HG03025 (cell line): ENCODE measurements around the gene ASL.
"Not testable (repeated sequence)": the region's sequence is repeated elsewhere in the genome, so short reads cannot be mapped to it uniquely, and the experiment has no call there.

Experiments used
- ATAC-seq: cut with Tn5 transposase; IDR thresholded peaks from one replicate; pipeline ENCODE4 v1.9.1; 2021; ENCODE audit warnings: mild to moderate bottlenecking, moderate library complexity; ENCODE audit not compliant: unreplicated experiment, low FRiP score

Gene ASL

DNA sequence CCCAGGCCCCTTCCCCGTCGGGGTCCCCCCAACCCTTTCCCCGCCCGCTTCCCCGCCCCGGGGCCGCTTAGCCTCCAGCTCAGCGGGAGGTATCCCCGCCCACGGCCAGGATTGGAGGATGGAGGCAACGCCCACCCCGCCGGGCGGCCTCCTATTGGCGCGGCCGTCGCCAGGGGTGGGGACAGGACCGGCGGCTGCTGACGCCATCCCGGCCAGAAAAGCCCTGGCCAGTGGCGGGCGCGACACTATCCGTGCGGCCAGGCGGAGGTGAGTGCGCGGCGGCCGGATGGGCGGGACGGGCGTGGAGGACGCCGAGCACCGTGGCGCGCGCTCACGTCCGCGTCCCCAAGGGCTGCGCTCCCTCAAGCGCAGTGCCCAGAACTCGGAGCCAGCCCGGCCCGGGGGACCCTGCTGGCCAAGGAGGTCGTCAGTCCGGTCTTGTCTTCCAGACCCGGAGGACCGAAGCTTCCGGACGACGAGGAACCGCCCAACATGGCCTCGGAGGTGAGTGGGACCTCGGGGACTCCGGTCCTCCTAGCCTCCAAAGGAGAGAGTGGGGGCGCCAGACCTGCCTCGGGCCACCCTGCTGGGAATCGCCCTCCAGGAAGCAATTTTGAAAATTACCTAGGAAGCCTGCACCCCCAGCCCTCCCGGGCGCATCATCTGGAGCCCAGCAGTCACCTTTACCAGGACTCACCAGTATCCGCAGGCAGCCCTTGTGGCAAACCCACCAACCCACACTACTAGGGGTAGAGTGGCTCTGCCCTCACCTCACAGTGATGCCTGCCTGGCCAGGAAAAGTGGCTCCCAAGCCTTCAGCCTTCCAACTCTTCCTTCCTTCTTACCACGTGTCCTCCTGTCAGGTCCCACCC lies at the start of gene ASL:
TSS of gene ASL (plus strand) at position 230 of the 872 bp plus-strand sequence. CDS start at position 493, 263 bp downstream.
- peak; percentile 97 for ATAC-seq

DNA sequence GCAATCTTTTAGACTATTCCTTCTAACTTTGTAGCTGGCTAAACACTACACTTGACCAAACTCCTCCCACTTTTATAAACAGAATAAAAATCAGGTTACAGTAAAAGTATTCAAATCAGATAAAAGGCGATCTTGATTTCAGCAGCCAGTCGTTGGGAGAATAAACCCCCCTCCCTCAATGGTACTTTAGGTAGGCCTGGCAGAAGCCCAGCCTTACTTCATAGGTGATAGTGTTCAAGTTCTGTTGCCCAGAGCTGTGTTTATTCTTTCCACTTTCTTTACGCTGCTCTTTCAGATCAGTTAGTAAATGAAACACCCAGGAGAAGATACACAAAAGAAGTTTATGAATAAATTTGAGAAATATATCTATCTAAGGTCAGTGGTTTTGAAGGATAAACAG lies 47.3 kb upstream of the ASL start:
- ATAC-seq = not testable (repeated sequence)

DNA sequence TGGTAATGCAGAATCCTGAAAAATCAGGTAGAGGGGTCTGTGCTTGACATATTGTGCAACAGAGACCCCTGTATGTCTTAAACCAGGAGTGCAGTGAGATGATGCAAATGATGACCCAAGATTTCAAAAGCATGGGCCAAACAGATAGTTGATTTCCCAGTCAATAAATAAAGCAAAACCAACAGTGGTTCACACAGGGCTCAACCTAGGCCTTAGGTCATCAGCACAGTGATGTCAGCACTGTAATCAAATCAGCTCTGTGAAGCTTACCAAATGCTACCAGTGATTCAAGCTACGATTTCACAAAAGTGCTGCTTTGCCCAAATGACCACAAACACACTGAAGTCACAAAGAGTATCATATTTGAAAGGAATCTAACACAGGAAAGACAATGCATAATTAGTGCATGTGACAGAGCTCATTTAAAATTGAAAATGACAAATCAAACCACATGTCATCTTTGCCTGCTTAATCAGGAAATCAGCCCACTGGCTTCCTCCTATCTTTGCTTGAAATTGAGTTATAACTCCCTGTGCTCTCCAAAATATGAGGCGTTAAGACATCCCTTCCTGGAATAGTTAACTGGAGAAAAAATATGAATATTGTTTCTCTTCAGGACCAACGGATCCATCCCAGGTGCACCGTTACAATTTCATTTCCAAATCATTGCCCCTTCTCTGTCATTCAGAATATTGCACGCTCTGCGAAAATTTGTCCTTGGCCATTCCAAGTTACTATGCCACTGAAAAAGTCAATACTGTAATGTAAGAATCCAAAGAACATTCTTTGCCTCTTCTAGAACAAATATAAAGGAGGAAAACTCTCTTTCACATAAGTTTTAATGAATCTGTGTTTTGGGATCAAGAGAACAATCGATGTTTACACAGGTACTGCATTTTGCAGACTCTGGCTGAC lies 41.9 kb upstream of the ASL start:
- ATAC-seq = no peak

DNA sequence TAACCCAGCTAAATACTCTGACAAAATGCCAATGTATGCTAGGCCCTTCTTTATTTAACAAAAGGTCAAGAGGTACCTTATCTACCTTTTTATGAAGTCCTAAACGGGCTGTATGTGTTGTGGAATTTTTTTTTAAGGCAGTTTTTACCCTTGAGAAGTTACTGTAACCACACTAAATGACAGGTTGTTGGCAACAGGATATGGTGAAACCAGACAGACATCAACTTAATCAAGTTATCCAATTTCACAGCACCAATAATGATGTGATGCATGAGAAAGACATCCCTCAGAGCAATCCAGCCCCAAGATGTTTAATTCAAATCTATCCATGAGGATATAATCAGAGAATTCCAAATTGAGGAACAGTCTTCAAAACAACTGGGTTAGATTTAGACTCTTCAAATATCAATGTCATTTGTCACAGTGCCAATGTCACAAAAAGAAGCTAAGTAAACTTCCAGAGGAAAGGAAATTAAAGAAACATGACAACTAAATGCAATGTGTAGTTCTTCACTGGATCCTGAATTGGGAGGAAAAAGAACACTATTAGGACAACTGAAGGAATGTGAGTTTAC lies 41.1 kb upstream of the ASL start:
- ATAC-seq = not testable (repeated sequence)

DNA sequence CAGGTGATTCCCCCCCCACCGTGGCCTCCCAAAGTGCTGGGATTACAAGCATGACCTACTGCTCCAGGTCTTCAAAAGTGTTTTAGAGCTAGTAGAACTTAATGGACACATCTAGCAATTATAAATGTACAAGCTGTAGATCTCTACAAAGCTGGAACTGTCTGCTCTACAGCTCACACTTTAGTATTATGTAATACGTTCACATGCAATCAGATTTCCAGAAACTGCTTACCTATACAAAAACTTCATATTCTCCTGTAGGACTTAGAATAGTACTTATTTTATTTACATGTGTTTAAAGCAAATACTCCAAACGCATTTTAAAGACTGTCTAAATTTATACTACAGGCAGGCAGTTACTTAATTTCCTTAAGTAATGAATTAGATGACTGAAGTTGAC lies 39.2 kb upstream of the ASL start:
- ATAC-seq = no peak

DNA sequence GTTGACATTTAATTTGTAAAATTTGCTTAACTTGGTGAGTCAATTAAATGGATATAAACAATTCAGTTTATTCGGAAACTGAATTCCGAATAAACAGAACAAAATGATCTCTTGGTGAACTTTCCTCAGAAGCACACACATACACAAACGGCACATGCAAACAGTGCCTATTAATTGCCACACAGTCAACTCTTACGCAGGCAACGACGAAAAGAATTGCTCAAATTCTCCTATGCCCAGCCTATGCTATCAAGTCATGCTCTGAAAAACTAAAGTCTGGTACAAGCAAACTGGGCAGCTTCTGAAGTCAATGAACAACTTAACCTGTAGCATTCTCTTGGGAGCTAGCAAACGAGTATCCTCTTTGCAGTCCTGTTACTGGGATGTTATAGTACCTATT lies 38.8 kb upstream of the ASL start:
- ATAC-seq = no peak

DNA sequence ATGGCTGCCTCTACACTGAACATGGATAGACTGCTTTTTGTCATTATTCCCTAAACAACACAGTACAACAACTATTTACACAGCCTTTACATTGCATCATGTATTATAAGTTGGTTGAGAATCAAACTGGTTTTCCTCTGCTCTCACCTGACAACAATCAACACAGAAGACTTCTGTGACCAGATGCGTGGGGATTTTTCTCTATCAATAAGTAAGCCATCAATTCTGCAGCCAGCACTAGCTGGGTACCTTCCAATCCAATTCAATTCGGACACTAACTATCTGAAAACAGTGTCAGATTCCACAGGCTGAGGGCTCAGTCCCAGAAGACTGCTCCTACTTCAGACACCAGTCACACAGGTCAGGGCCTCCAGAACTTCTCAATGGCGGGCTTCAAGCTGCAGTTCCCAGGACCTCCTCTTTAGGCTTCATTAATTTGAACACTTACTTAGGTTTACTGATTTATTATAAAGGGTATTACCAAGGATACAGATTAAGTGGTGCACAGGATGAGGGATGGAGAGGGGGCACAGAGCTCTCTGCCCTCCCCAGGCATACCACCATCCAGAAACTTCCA lies 36.4 kb upstream of the ASL start:
- ATAC-seq = no peak

DNA sequence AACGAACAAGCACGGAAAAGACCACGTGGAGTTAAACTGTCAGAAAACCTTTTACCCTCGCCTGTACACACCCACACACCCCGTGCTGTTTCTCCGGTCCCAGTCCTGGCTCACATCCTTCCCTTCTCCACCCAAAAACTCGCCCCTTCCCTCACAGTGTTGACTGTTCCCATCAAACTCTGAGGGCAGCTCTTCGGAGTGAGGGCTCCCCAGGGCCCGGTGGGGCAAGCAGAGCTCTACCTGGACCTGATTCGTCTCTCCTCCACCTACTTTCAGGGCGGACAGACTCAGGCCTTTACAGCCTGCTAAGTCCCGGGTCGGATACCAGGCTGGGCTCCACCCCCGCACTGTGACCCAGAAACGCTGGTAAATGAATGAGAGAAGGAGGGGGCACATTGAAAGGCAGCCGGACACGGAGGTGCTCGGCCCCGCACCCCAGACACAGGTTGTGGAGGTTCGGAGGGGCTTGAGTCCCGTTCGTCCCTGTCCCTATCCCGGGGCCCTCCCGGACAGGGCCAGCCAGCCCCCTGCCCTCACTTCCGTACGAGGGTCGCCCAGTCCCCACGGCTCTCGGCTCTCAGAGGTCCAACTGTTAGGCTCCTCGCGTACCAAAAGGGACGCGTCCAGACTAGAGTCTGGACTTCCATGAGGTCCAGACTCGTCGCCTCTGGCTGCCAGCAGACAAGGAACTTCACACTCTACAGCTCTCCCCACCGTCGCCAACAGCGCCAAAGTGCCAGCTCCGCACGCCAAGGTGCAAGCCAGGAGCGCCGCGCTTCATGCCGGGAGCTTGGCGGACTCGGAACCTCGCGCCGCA lies 31.7 kb upstream of the ASL start:
- ATAC-seq = no peak

DNA sequence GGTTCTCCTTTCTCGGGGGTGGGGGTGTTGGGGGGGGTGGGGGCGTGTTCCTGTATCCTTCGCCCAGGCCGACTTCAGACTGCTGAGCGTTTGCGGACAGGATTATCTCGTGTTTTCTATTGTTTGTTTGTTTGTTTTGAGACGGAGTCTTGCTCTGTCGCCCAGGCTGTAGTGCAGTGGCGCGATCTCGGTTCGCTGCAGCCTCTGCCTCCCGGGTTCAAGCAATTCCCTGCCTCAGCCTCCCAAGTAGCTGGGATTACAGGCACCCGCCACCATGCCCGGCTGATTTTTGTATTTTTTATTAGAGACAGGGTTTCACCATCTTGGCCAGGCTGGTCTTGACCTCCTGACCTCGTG lies 31.1 kb upstream of the ASL start:
- not testable (repeated sequence) for ATAC-seq

DNA sequence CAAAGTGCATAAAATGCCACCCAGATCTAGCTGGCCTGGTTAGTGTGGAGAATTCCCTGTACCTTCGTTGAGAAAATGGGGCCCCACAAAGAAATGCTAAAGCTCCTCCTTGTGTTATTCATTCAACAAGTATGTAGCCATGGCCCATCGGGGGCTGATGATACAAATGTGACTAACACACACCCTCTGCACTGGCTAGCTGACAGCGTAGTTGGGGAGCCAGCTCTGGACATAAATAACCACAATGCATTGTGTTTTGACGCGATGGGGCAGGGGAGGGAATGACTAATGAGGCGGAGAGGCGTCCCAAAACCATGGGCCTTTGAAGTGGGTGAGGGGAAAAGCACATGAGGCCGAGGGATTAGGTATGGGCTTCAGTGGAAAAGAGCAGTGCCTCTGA lies 28.2 kb upstream of the ASL start:
- no peak for ATAC-seq

DNA sequence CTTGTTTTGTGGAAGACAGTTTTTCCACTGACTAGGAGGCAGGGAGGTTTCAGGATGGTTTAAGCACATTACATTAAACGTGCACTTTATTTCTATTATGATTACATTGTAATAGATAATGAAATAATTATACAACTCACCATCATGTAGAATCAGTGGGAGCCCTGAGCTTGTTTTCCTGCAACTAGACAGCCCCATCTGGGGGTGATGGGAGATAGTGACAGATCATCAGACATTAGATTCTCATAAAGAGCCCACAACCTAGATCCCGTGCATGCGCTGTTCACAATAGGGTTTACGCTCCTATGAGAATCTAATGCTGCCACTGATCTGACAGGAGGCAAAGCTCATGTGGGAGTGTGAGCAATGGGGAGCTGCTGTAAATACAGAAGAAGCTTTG lies 25.7 kb upstream of the ASL start:
- not testable (repeated sequence) for ATAC-seq

DNA sequence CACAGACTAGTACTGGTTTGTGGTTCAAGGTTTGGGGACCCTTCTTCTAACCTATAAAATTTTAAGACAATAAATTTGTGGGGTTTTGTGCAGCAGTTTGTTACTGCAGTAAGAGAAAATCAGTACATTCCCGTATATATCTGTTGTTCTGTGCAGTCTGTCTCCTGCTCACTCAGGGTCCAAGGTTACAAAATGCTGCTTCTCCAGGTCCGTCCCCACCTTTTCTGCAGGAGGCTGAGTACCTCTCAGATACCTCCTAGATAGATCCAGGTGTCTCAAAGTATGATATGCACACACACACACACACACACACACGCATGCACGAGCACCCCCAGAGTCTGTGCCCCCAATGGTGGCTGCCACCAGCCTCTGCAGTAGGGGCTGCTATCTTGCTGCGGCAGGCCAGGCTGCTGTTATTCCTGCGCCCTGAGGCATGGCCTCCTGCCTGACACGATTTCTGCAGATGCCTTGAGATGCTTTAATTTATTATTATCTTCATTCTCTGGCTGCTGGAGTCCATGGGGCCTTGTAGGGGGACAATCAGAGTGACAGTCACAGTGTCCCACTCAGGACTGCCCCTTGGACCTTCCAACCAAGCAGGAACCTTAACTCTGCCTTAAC lies 25.2 kb upstream of the ASL start:
- ATAC-seq = no peak

DNA sequence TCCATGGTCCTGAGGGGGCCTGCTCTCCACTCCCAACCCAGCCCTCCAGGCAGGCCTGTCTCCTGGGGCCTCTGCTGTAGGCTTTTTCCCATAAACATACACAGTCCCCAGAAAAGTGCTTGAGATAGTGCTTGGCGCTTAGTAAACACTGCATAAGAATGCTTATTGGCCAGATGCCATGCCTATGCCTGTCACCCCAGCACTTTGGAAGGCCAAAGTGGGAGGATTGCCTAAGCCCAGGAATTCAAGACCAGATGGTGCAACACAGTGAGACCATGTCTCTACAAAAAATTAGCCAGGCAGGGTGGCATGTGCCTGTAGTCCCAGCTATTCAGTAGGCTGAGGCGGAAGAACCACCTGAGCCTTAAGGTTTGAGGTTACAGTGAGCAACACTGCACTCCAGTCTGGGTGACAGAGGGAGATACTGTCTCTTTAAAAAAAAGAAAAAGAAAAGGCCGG lies 24.6 kb upstream of the ASL start:
- ATAC-seq = no peak

DNA sequence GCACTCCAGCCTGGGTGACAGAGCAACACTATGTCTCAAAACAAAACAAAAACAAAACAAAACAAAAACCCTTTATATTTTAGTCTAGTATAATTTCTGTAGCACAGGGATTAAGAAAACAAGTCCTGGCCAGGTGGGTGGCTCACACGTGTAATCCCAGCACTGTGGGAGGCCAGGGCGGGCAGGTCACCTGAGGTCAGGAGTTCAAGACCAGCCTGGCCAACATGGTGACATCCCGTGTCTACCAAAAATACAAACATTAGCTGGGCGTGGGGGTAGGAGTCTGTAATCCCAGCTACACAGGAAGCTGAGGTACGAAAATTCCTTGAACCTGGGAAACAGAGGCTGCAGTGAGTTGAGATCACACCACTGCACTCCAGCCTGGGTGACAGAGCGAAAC lies 23.2 kb upstream of the ASL start:
- ATAC-seq = no peak

DNA sequence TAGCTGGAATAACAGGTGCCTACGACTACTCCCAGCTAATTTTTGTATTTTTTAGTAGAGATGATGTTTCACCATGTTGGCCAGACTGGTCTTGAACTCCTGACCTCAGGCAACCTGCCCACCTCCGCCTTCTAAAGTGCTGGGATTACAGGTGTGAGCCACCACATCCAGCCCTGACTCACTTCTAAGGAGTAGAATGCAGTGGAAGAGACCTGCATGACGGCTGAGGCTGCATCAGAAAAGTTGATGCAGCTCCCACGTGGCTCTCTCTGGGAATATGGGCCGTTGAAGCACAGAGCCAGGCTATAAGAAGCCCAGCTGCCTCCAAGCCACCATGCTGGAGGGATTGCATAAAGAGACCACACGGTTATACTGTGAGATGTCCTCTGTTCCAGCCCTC lies 21.6 kb upstream of the ASL start:
- no peak for ATAC-seq

DNA sequence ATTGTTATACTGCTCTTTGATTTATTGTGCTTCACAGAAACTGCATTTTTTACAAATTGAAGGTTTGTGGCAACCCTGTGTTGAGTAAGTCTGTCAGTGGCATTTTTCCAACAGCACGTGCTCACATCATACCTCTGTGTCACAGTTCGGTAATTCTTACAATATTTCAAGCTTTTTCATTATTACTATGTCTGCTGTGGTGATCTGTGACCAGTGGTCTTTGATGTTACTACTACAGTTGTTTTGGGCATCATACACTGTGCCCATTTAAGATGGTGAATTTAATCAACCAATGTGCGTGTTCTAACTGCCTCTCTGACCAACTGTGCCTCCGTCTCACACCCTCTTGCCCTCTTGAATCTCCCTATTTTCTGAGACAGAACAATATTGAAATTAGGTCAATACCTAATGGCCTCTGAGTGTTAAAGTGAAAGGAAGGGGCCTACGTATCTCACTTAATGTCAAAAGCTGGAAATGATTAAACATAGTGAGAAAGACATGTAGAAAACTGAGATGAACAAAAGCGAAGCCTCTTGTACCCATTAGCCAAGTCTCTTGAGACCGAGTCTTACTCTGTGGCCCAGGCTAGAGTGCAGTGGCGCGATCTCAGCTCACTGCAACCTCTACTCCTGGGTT lies 20.2 kb upstream of the ASL start:
- ATAC-seq = no peak

DNA sequence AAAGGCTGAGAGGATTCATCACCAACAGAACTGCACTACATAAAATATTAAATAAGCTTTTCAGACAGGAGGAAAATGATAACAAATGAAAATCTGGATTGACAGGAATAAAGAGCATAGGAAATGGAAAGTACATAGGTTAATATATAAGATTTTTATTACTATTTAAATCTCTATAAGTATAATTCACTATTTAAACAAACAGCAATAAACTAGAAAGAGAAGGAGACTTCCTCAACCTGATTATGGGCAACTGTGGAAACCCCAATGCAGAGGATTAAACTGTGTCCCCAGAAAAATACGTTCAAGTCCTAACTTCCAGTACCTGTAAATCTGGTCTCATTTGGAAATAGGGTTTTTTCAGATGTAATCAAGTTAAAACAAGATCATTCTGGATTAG lies 14.8 kb upstream of the ASL start:
- ATAC-seq = no peak

DNA sequence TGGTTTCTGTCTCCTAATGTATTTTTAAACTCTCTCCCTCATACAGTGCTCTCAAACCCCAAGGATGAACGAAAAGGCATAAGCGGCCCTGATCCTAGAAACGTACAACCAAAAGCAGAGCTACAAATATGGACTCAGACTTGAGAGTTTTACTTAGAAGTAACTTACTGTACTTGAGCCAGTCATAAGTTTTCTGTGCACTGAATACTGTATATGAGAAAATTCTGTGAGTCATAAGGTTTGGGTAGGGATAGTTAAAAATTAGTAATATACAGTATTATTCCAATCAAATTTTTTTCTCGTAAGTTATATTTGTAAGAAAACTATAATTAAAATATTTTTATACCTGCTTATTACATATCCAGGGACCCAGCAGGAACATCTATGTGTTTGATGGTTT lies 5.9 kb upstream of the ASL start:
- ATAC-seq = no peak

DNA sequence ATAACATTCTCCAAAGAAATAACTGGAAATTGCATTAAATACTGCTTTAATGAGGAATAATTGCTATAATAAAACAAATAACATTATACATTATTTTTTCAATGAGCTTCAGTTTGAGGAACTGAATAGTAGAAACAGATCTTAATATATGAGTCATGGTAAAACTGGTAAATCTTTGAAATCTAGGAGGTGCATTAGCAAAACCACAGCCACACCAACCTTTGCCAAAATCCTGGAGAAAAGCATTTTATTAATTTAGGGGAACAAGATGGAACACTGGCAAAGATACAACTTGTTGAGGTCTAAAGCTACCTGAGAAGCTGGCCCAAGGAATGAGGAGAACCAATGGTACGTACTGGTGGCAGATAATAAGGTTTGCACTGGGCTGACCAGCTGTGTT lies 5.4 kb upstream of the ASL start:
- ATAC-seq = no peak
